ENCODE results near the gene DLGAP1. TPM values are rescaled to one million over a fixed set of nuclear protein-coding genes. Genes with fewer than 3 reads are reported as not detected.

The DLGAP1 gene
- total RNA-seq, 1 donor from 2014 or later: 13.6 TPM

GRCh38 chr18:3665780-3666525, 789.2 kb downstream of the DLGAP1 start:
- H3K27me3 Mint-ChIP-seq (ENCODE audit: unreplicated experiment): no peaks in the 10 kb centered on the region
- TF ChIP-seq CTCF (IDR thresholded peaks at IDR 0.05; ENCODE audit: partially characterized antibody, unreplicated experiment): peak; percentile 96
- H3K4me1 Mint-ChIP-seq (ENCODE audit: low read depth, unreplicated experiment): peaks cover 4% of the 10 kb centered on the region
- H3K36me3 Mint-ChIP-seq (ENCODE audit: unreplicated experiment): no peaks in the 10 kb centered on the region
- peak; percentile 81 for DNase-seq
- H3K27ac Mint-ChIP-seq (ENCODE audit: unreplicated experiment): no peak overlapping the region
- no peaks in the 10 kb centered on the region for H3K9me3 Mint-ChIP-seq (ENCODE audit: unreplicated experiment)
- H3K4me3 Mint-ChIP-seq (ENCODE audit: unreplicated experiment): peak overlapping the region; percentile 48

- H3K4me3 Mint-ChIP-seq (ENCODE audit: unreplicated experiment): no peak overlapping the region
- H3K36me3 Mint-ChIP-seq (ENCODE audit: unreplicated experiment): no peaks in the 10 kb centered on the region
- no peak overlapping the region for H3K27ac Mint-ChIP-seq (ENCODE audit: unreplicated experiment)
- H3K27me3 Mint-ChIP-seq (ENCODE audit: unreplicated experiment): no peaks in the 10 kb centered on the region
- DNase-seq: no peak
- no peak for TF ChIP-seq CTCF (IDR thresholded peaks at IDR 0.05; ENCODE audit: partially characterized antibody, unreplicated experiment)
- peaks cover 4% of the 10 kb centered on the region for H3K4me1 Mint-ChIP-seq (ENCODE audit: low read depth, unreplicated experiment)
- H3K9me3 Mint-ChIP-seq (ENCODE audit: unreplicated experiment): no peaks in the 10 kb centered on the region
Observed at GRCh38 chr18:3665204-3665603, 789.9 kb downstream of the DLGAP1 start.

GRCh38 chr18:3664563-3665178, 790.4 kb downstream of the DLGAP1 start:
- H3K27me3 Mint-ChIP-seq (ENCODE audit: unreplicated experiment): no peaks in the 10 kb centered on the region
- DNase-seq: no peak
- no peak overlapping the region for H3K27ac Mint-ChIP-seq (ENCODE audit: unreplicated experiment)
- no peak for TF ChIP-seq CTCF (IDR thresholded peaks at IDR 0.05; ENCODE audit: partially characterized antibody, unreplicated experiment)
- no peak overlapping the region for H3K4me3 Mint-ChIP-seq (ENCODE audit: unreplicated experiment)
- H3K9me3 Mint-ChIP-seq (ENCODE audit: unreplicated experiment): peaks cover 2% of the 10 kb centered on the region
- peaks cover 4% of the 10 kb centered on the region for H3K4me1 Mint-ChIP-seq (ENCODE audit: low read depth, unreplicated experiment)
- no peaks in the 10 kb centered on the region for H3K36me3 Mint-ChIP-seq (ENCODE audit: unreplicated experiment)

GRCh38 chr18:3663870-3664512, 791.1 kb downstream of the DLGAP1 start:
- Mint-ChIP-seq H3K9me3 (ENCODE audit: unreplicated experiment) (peaks cover 2% of the 10 kb centered on the region), H3K4me1 (ENCODE audit: low read depth, unreplicated experiment) (peaks cover 4% of the 10 kb centered on the region), H3K27ac (ENCODE audit: unreplicated experiment) (no peak overlapping the region), H3K36me3 (ENCODE audit: unreplicated experiment) (no peaks in the 10 kb centered on the region), H3K4me3 (ENCODE audit: unreplicated experiment) (no peak overlapping the region), H3K27me3 (ENCODE audit: unreplicated experiment) (no peaks in the 10 kb centered on the region)
- no peak for TF ChIP-seq CTCF (IDR thresholded peaks at IDR 0.05; ENCODE audit: partially characterized antibody, unreplicated experiment)
- no peak for DNase-seq

GRCh38 chr18:3661989-3662388, 793.1 kb downstream of the DLGAP1 start:
- H3K4me3 Mint-ChIP-seq (ENCODE audit: unreplicated experiment): no peak overlapping the region
- no peaks in the 10 kb centered on the region for H3K27me3 Mint-ChIP-seq (ENCODE audit: unreplicated experiment)
- H3K27ac Mint-ChIP-seq (ENCODE audit: unreplicated experiment): no peak overlapping the region
- TF ChIP-seq CTCF (IDR thresholded peaks at IDR 0.05; ENCODE audit: partially characterized antibody, unreplicated experiment): no peak
- H3K4me1 Mint-ChIP-seq (ENCODE audit: low read depth, unreplicated experiment): peaks cover 4% of the 10 kb centered on the region
- peaks cover 2% of the 10 kb centered on the region for H3K9me3 Mint-ChIP-seq (ENCODE audit: unreplicated experiment)
- DNase-seq: no peak
- H3K36me3 Mint-ChIP-seq (ENCODE audit: unreplicated experiment): no peaks in the 10 kb centered on the region
